ENCODE results near the gene NMUR1.
"Not testable (repeated sequence)": the region's sequence is repeated elsewhere in the genome, so short reads cannot be mapped to it uniquely, and the experiment has no call there.

The NMUR1 gene

GRCh38 chr2:231530099-231531011, at the start of gene NMUR1:
NMUR1 (minus strand) TSS chr2:231530445; CDS start chr2:231530361, 84 bp downstream.
- DNase-seq, result peak in 1 of 2 experiments; percentile 75

- DNase-seq, result no peak
Observed at GRCh38 chr2:231579560-231579959, 49.3 kb upstream of the NMUR1 start.

- DNase-seq, result not testable (repeated sequence)
Observed at GRCh38 chr2:231578655-231579054, 48.4 kb upstream of the NMUR1 start.

GRCh38 chr2:231576465-231576864, 46.2 kb upstream of the NMUR1 start:
- no peak for DNase-seq

- DNase-seq, result no peak
Observed at GRCh38 chr2:231575612-231576256, 45.5 kb upstream of the NMUR1 start.

- no peak for DNase-seq
Observed at GRCh38 chr2:231573698-231574421, 43.6 kb upstream of the NMUR1 start.

- no peak for DNase-seq
Observed at GRCh38 chr2:231573096-231573495, 42.9 kb upstream of the NMUR1 start.

- DNase-seq, result peak; percentile 71 to 82
Observed at GRCh38 chr2:231571661-231572191, 41.5 kb upstream of the NMUR1 start.

GRCh38 chr2:231570915-231571314, 40.7 kb upstream of the NMUR1 start:
- not testable (repeated sequence) for DNase-seq

GRCh38 chr2:231568785-231569435, 38.7 kb upstream of the NMUR1 start:
- DNase-seq, result peak in 1 of 2 experiments; percentile 35

GRCh38 chr2:231568098-231568784, 38.0 kb upstream of the NMUR1 start:
- DNase-seq, result no peak

- DNase-seq, result no peak
Observed at GRCh38 chr2:231567159-231567558, 36.9 kb upstream of the NMUR1 start.

GRCh38 chr2:231565887-231566594, 35.8 kb upstream of the NMUR1 start:
- no peak for DNase-seq

- DNase-seq, result peak; percentile 53 to 83
Observed at GRCh38 chr2:231563378-231563961, 33.2 kb upstream of the NMUR1 start.

GRCh38 chr2:231557571-231558217, 27.4 kb upstream of the NMUR1 start:
- DNase-seq, result peak; percentile 28 to 80

- DNase-seq, result no peak
Observed at GRCh38 chr2:231556981-231557380, 26.7 kb upstream of the NMUR1 start.

- not testable (repeated sequence) for DNase-seq
Observed at GRCh38 chr2:231556496-231556895, 26.3 kb upstream of the NMUR1 start.

- DNase-seq, result no peak
Observed at GRCh38 chr2:231554748-231555545, 24.7 kb upstream of the NMUR1 start.

GRCh38 chr2:231554327-231554726, 24.1 kb upstream of the NMUR1 start:
- DNase-seq, result no peak
